ENCODE measurements around the gene TRAPPC11.

TRAPPC11 gene

DNA sequence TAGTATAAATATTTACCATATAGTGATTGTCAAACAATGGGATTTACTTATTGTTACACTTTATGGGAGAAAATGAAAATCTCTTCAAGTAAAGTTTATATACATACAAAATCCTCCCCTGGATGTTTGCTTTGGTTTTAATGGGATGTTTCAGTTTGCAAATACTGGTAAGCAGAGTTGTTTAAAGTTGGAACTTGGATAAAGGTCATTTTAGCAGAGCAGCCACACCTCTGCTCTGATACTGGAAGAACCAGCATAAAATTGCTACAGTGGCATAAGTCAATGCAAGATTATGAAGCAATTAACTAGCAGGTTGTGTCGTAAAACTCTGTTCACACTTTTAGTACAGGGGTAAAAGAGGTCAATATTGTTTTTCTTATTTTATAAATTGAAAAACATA is 101.2 kb downstream of the TRAPPC11 start:
- no peak for DNase-seq

Data from activated T-cell treated with anti-CD3 and anti-CD28 coated beads for 4 hours (primary cell).